HTR-8/SVneo (cell line): ENCODE results near the gene FAU.

Experiments used
- DNase-seq: peaks from one replicate; pipeline ENCODE4 v3.0.0; 2011; ENCODE audit warnings: low spot score, mixed read lengths; ENCODE audit not compliant: insufficient read length
- FAIRE-seq: peaks from 2 replicates; lab custom pipeline; 2011; peaks lifted over from hg19 to GRCh38; lab: Jason Lieb, UNC

Gene FAU

DNA sequence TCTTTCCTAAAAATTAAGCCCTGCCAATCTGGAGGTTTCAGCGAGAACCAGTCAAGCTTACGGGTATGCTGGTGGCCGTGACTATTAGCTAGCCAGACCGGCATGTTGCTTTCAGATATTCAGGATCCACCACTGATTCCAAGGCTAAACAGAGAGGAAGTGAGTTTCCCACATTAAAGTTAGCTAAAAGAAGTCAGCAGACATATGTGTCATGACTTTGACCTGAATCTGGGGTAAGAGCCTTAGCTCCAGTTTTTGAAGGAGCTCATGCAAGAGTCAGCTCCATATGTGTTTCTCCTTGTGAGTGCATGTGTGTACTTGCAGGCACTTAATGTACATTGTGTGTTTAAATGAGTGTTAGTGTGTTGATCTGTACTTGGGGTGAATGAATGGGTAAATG lies 36.5 kb downstream of the FAU start:
- DNase-seq (no peak), FAIRE-seq (no peak)

DNA sequence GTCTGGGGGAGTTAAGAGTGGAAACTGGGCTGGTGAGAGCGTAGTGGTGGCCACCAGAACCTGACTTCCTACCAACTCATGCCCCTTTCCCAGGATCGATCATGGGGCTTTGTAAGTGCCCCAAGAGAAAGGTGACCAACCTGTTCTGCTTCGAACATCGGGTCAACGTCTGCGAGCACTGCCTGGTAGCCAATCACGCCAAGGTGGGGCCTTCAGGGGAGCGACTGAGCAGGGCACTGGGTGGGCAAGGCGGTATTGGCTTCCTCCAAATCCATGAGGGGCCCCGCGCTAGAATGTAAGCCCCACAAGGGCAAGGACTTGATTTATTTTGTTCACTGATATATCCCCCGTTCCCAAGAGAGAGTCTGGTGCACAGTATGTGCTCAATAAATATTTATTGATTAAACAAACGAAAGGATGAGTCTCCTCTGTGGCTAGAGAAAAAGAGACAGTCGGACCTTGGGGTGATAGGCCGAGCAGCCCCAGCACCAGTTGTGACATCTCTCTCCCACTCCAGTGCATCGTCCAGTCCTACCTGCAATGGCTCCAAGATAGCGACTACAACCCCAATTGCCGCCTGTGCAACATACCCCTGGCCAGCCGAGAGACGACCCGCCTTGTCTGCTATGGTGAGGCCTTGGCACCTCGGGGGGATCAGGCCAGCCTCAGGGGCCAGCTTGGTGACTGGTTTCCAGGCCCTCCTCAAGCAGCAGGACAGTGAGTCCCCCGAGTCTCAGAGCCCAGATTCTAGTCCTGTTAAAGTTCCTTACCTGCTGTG lies 37.1 kb downstream of the FAU start:
- FAIRE-seq = no peak
- no peak for DNase-seq

DNA sequence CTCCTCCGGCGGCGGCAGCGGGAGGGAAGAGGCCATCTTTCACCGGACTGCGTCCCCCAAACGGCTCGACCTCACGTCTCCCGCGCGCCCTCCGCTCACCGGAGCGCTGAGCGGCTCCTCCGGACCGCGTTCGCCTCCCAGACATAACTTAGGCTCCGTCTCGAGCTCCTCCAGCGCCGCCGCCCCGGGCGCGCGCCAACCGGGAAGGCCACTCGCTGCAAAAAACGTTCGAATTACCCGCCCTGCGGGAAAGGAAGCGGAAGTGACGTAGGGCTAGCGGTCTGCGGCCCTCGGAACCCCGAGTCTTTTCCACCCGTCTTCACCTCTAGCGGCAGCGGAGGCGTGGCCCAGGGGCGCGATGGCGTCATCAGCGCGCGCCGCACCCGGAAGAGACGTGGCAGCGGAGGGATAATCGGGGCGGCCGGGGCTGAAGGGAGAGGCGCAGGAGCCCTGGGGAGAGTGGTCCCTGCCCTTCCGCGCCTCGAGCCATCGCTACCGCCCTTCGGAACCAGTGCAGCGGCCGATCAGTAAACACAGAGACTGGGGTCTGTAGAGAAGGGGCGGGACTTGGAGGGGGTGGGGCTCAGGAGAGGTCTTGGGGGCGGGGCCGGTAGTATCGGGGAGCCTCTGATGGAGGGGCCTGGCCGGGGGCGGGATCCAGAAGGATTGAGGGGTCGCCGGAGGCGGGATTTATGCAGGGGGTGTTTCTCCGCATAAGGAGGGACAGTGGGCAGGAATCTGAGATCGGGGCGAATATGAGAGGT lies 37.9 kb downstream of the FAU start, which contains the start of the genes CDCA5 and ZFPL1:
Gene CDCA5 (minus strand): TSS at position 207 of the 764 bp plus-strand sequence. CDS start 62 bp downstream, at position 145.
Gene ZFPL1 (plus strand): TSS at position 389 of the 764 bp plus-strand sequence. CDS start 477 bp downstream, outside the sequence.
- DNase-seq (peak; percentile 98), FAIRE-seq (peak; percentile 76)

DNA sequence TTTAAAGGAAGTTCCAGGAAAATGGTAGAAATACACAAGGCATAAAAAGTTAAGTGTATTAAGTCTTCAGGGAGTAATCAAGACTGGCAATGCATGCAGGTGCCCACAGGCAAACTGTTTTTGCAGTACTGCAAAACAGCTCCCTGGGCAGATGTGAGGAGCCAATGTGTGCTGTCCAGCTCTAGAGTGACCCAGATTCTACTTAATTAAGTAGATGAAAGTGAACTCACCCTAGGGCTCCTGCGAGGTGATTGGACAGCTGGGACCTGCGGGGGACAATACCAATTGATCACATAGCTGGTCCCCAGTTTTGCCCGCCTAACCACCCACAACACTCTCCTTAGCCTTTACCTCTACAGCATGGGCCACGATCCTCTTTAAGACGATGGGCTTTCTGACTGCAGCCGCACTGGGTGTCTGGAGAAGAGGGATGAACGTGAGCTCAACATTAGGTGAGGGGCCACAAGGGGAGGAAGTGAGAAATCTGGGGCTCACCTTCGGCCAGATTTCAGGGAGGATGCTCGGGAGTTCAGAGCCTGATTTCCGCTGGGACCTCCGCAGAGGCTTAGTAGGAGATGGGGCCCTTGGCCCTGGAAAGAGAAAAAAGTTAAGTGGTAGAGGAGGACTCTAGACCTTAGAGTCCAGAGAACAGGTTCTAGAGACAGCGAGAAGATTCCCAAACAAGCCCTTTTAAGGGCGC lies 38.6 kb downstream of the FAU start:
- no peak for FAIRE-seq

DNA sequence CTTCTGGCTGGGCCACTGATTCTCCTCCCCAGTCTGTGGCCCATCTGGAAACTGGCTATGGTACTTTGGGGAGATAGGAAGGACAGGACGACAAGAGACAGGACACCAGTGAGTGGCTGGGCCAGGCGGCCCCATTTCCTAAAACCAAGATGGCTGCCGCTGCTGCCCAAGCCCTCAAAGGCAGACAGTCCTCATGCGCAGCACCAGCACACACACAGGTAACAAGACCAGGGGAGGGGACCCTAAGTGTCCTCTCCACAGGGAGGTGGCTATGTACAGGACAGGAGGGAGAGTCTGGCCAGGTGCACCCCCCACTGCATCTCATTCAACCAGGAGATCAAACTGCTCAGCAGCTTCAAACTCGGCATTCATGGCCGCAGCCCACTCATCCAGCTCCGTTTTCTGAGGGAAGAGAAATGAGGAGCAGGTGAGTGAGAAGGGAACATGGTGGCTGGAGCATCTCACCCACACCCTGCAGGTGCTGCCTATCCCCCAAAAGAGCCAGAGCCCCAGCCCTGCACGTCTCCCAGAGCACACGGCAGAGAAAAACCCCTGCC lies 43.1 kb downstream of the FAU start:
- FAIRE-seq = no peak
- DNase-seq = no peak

More for the DNA sequence above, 38.6 kb downstream of the FAU start:
- DNase-seq = no peak

DNA sequence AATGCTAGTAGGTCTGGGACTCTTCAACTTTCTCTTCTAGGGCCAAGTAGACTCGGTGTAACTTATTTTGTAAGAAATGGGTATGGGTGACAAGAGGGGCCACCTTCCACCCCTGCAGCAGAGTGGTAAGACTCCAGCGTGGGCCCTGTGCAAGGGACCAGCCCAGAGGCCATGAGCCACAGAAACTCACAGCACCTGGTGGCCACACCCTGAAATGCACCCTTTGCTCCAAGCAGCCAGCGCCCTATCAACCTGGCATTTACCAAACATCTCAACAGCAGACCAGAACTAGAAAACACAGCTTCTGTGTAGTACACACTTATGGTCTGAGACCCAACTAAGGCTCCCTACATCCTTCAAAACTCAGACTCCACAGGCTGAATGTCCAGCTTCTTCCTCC lies 43.8 kb downstream of the FAU start:
- no peak for DNase-seq

DNA sequence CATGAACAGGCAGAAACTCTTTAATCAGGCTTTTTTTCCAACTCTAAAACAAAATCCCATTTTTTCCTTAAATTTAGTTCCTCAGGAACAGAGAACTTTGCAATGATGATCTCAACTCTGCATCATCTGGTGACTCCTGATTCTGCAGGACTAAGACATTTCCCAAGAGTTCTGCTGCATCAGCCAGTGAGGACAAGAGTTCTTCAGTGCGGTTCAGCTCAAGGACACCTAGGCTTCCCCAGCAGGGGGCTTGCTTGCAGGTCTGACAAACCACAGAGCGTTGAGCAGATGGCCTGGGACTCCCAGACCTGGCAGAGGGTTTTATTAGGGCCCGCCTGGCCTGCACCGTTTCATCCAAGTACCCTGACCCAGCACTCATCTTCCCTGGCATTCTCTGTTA lies 44.5 kb downstream of the FAU start:
- no peak for FAIRE-seq
- no peak for DNase-seq

More for the DNA sequence above, 43.8 kb downstream of the FAU start:
- no peak for FAIRE-seq

DNA sequence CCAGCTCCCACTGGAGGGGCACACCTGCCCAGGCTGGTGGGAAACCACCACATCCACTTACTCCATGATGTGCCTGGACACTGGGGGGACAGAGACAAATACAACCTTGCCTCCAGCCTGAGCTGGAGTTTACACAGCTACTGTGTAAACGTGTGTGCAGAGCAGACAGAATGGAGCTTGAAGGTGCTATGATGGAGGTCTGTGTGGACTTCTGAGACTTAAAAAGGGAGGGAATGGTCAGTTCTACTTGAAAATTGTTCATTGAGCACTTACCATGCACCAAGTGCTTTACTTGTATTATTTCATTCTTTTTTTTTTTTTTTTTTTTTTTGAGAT lies 49.3 kb downstream of the FAU start:
- DNase-seq = no peak
- FAIRE-seq = no peak

DNA sequence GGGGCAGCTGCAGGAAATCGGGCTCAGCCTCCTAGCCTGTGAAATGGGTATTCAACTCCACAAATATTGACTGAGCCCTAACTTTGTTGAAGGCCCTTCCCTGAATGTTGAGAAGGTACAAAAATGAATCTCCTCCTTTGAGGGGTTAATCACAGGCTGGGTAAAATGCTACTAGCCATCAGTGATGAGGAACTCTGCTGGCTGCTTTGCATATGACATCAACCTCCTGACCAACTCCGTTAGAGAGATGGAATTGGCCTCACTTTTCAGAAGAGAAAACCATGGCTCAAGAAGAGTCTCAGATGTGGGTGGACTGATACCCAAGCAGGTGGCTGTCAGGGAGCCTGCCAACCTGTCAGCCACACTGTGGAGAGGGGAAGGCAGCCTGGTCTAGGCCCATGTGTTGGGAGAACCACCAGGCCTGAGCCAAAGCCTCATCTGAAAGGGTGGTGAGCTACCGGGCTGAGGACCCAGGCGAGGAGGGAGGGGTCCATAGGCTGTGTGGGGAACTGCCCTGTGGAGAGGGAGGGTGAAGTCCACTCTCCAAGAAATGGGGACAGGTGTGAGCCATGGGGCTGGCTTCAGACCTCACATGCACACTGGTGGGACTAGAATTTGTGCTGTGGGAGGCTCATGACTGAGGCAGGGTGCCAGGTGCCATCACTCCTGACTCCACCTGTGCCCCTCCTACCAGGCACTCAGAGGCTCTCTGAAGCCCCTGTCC lies 49.9 kb downstream of the FAU start:
- FAIRE-seq (no peak), DNase-seq (no peak)
